HG03066 (cell line): ENCODE data around the gene TXNDC5.

Source experiments
- ATAC-seq: cut with Tn5 transposase; IDR thresholded peaks from one replicate; pipeline ENCODE4 v1.9.1; 2021; ENCODE audit warnings: low read depth; ENCODE audit not compliant: unreplicated experiment

TXNDC5 gene

GRCh38 chr6:7910654-7911344 is at the start of gene TXNDC5:
Gene TXNDC5 (minus strand): TSS chr6:7910788. CDS start chr6:7910776, 12 bp downstream.
- peak; percentile 70 for ATAC-seq

DNA sequence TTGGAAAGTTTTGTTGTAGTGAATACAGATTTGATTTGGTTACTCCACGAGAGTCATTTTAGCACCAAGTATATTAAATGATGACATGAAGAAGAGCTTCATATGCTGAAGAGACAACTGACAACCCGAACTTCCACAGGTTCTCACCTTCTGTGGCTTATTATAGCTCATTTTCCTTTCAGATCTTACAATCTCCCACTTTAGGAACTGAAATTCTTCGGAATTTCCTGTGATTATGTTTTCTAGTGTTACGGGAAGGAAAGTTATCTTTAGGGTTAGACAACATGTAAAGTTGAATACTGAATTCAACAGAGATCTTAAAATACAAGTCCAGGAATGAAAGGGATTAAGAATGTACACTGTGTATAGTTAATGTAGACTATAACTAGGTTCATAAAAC is 49.6 kb upstream of the TXNDC5 start:
- no peak for ATAC-seq

- ATAC-seq, result no peak
Measured at GRCh38 chr6:7959453-7959852, 48.9 kb upstream of the TXNDC5 start.

DNA sequence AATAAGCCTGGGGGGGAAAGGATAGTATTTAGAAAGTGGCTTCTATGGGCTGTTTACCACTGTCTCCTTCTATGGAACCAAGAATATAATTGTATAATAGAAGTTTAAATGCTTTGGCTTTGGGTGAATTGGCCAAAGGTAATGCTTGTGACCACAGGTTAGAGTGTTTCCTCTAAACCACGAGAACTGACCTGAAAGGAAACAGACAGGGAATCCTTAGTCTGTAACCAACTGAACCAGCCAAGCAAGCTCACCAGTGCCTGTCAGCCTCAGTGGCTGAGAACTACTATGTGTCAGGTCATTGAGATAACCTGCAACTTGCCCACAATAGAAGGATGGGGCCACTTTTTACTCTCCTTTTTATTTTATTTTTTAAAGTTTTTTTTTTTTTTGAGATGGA is 47.9 kb upstream of the TXNDC5 start:
- ATAC-seq, result no peak

GRCh38 chr6:7956257-7956656 is 45.7 kb upstream of the TXNDC5 start:
- no peak for ATAC-seq

GRCh38 chr6:7954477-7955200 is 44.1 kb upstream of the TXNDC5 start:
- ATAC-seq, result no peak

- no peak for ATAC-seq
Measured at GRCh38 chr6:7953753-7954152, 43.2 kb upstream of the TXNDC5 start.

- ATAC-seq, result no peak
Measured at GRCh38 chr6:7939864-7940228, 29.3 kb upstream of the TXNDC5 start.

DNA sequence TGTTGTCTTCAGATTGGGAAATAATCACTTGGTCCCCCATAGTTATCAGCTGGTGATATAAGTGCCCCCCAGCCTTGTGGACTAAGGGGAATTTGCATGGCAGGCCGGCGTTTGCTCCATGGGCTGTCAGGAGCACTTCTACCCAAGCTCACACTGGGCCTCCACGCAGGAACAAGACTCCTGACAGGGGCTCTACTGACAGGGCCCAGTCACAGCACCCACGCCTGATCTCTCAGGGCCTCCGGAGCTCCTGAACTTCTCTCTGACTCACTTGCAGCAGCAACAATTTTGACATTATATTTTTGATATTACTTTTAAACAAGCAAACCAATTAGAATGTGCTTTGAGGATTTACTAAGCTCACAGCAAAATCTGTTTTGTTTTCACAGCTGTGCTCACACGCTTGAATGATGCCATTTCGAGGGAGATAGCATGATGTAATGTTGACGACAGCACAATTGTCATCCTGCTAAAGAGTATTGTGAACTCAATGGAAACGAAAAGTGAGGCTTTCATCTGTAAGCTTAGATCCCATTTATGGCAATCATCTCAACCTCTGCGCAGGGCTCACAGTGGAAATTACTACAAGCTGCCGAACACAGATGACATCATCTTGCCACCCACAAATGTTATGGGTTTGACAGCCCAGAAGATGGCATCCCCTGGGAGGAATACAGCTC is 28.7 kb upstream of the TXNDC5 start:
- no peak for ATAC-seq

DNA sequence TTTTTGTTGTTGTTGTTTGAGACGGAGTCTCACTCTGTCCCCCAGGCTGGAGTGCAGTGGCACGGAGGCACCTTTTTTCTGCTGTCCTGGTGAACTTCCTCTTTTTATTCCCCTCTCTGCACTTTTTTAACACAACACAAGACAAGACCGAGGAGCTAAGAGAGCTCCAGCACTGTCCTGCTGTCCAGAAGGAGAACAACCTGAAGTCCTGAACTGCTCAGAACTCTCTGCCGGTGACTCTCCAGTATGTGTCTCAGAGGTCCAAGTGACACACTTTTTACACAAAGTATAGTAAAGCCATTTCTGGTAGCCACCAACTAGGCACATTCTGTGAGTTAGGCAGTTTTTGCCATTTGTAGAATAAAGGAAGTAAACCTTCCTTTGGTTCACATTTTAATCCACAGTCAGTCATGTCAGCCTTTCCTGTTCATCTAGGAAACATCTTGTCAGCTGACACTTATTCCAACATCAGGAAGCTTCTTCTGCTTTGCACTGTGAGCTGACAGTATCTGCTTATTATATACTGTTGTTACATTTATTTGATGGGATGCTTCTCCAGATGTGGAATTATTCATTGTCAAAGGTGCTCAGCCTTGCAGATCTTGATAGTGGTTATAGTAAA is 28.1 kb upstream of the TXNDC5 start:
- ATAC-seq, result no peak

- peak; percentile 94 for ATAC-seq
Measured at GRCh38 chr6:7933794-7934193, 23.2 kb upstream of the TXNDC5 start.

DNA sequence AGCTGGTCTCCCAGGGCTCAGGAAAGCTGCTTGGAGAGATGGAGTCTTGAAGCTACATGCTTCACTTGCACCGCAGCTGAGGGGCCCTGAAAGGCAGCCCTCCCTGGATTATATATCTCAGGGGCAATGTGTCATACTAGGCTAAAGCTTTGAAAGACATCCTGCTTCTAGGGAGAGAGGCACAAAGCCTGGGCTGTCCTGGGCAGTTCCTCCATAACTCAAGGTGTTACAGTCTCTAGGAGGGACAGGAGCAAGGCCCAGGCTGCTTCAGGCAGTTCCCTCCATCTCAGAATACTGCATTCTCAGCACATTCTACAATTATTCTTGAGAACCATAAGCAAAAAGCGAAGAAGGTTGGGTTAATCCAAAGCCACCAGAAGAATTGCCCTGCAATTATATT is 22.0 kb upstream of the TXNDC5 start:
- no peak for ATAC-seq

GRCh38 chr6:7924867-7925266 is 14.3 kb upstream of the TXNDC5 start:
- ATAC-seq, result no peak

- ATAC-seq, result no peak
Measured at GRCh38 chr6:7922596-7922995, 12.0 kb upstream of the TXNDC5 start.

DNA sequence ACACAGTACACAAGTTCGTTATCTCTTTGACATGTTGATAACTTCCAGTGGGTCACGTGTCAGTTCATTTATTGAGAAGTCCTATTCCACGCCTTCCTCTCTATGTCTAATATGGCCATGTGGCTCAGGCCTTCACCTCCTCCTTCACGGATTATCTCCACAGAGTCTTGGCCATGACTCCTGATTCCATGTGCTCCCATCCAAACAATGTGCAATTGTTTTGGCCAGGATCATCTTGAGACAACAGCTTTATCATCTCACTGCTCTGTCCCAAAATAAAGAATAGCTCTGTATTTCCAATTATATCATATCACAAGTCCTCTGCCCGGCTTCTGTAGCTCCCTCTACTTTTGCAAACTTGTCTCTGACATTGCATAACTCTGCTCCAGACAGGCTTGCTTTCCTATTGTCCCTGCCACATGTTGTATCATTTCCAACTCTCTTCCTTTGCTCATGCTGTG is 11.1 kb upstream of the TXNDC5 start:
- no peak for ATAC-seq

DNA sequence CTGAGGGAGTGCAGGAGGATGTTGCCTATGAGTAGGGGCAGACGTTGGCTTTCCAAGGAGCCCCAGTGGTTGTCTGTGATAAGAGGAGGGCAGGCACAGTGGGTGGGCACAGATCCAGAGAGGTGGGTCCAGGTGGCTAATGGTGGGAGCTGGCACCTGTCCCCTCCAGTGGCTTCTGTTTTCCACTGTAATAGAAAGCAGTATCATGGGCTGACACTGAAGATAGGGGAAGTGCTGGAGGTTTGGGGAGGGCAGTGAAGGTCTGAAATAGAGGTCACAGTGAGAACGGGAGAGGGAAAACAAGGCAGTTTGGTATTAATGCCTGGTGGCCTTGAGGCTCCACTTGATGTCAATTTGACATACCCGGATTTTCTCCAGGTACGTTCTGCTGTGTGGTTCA is 10.5 kb upstream of the TXNDC5 start:
- ATAC-seq, result no peak

DNA sequence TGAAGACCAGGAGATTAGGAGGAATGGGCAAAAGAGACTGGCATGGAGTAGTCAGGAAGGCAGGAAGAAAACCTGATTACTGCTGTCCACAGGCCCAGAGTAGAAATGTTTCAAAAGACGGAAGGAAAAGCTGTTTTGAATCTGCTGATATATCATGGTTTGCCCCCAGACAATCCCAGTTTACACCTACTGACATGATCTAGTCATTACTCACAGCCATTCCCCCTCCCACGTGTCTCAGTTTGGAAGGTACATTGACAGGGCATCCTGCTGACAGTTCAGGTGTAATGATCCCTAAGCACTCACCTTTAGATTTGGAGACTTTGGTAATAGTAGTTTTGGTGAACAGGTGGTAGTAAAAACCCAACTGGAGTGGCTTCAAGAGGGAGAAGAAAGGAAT is 9.8 kb upstream of the TXNDC5 start:
- ATAC-seq, result no peak

DNA sequence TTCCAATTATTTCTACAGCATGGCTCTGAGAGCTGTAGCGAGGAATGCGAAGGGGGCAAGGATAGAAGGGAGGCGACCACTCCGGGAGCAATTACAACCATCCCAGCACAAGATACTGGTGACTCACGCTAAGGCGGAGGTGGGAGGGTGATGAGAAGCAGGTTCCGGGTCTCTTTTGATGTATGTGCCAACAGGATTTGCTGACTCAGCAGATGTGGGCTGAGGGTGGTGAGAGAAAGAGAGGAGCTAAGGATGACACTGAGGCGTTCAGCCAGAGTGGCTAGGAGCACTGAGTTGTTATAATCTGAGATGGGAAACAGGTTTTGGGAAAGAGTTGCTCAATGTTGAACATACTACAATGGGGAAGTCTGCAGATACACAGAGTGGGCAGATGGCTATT is 9.3 kb upstream of the TXNDC5 start:
- no peak for ATAC-seq

DNA sequence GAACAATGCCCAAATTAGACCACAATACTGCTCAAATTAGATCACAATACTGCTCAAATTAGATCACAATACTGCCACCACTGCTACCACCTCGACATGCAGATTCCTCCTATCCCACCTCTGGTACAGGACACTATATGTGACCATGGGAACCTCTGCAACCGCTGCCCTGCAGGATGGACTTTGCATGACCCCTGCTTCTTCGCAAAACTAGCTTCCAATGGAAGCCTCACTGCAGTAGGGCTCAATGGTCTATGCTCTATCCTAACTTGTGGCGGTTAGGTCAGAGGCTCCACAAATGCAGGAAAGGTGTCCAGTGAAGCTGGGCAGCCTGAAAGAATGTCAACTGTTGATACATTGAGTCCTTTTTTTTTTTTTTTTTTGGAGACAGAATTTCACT is 7.8 kb upstream of the TXNDC5 start:
- no peak for ATAC-seq

GRCh38 chr6:7917729-7918128 is 7.1 kb upstream of the TXNDC5 start:
- no peak for ATAC-seq

GRCh38 chr6:7916959-7917358 is 6.4 kb upstream of the TXNDC5 start:
- peak; percentile 92 for ATAC-seq
